Measurements from ENCODE around the gene NFXL1.

- TF ChIP-seq CTCF (IDR thresholded peaks at IDR 0.05), result no peak
- TF ChIP-seq POLR2A (IDR thresholded peaks at IDR 0.05), result no peak
Measured at GRCh38 chr4:47835494-47835893, 78.9 kb downstream of the NFXL1 start.

Data from adrenal gland (tissue), 5 donors.